OCI-M2 (cell line): ENCODE results near the gene CPE.

ENCODE experiments used
- DNase-seq: peaks from one replicate; lab custom pipeline; 2025; ENCODE audit not compliant: unreplicated experiment; lab: John Stamatoyannopoulos, UW

CPE gene

DNA sequence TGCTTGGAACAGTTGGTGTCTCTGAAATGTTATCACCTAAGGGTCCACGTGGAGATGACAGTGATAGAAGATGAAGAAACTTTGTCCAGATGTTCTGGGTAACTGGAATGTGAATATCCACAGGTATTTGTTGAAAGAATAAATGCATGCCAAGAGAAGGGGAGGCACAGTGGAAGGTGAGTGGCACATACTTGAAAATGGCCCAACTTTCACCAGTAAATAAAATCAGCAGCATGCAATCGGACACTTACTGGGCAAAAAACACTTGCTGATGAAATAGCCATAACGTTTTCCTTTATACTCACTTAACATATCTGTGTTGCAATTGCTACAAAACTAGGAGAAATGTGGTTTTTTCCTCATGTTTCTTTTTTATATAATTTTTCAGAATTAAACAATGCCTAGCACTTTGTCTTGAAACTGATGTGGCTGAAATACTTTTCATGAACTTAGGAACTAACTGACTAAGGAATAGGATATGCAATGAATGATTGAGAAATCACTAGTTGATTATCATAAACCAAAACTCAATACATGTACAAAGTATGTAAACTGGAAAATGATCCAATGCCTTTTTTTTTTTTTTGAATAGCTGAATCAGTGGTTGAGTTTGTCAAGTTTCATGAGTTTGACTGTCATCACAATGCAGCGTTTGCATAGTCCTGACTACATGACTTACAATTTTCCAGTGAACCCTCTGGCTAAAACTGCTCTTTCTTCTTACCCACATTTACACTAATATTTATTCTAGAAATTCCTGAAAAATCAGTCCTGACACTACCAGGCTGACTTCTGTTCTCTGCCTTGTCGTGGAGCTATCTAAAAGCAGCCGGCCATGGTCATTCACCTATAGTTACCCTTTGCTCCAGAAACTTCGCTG is 127.4 kb downstream of the CPE start:
- no peak for DNase-seq

DNA sequence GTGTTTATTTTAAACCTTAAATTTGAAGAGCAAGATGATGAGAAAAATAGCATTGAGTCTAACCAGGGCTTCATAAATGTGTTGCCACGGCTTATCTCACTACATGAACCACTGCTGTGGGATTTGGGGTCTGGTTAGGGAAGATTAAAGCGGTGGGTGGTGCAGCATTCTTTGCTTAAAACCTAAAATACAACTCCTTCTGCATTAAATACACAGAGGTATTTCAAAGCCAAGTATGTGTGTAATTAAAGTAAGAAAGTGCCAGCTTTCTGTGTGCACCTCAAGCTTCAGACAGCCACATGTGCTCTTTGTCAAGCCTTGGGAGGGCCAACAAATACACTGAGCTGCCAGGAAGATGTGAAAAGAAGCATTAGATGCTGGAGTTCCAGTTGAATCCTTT is 128.0 kb downstream of the CPE start:
- no peak for DNase-seq

- no peak for DNase-seq
Measured at GRCh38 chr4:165507381-165507780, 128.6 kb downstream of the CPE start.

DNA sequence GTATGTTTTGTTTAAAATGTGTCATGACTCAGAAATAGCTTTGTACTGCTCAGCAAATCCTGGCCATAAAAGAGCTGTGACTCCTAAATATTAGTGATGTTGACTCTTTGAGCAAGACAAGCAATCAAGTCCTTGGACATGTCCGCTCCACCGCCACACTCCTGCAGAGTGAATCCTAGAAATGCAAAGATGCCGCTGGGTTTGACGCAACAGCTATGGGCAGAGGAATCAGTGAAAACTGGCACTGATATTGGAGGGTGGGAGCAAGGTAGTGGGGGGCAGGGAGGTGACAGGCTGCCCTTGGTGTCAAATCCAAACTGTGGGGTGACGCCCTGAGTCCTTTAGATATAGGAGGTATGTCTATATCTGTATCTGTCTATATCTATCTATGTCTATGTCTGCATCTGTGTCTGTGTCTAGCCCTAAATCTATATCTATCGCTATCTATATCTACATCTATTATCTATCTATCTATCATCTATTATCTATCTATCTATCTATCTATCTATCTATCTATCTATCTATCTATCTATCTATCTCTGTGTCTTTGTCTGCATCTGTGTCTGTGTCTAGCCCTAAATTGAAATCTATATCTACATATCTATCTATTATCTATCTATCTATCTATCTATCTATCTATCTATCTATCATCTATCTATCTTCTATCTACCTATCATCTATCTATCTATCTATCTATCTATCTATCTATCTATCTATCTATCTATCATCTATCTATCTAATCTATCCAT is 129.7 kb downstream of the CPE start:
- DNase-seq: no peak

GRCh38 chr4:165512424-165512823 is 133.6 kb downstream of the CPE start:
- no peak for DNase-seq

DNA sequence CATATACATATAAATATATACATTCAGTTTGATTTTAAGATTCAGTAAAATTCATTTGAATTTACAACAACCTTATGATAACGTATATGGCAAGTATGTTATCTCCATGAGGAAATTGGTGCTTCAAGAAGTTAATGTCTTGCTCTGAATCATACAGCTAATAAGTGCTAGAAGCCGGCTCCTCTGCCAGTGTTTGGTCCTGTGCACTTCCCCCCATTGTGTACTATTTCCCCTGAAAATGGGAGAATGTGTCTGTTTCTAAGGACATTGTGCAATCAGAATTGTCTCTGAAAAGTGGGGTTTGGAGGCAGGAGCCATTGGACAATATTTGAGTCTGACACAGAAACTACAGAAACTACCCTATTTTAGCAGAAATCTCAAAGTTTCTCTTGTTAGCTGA is 135.9 kb downstream of the CPE start:
- DNase-seq: no peak

- DNase-seq: no peak
Measured at GRCh38 chr4:165515201-165515600, 136.4 kb downstream of the CPE start.

DNA sequence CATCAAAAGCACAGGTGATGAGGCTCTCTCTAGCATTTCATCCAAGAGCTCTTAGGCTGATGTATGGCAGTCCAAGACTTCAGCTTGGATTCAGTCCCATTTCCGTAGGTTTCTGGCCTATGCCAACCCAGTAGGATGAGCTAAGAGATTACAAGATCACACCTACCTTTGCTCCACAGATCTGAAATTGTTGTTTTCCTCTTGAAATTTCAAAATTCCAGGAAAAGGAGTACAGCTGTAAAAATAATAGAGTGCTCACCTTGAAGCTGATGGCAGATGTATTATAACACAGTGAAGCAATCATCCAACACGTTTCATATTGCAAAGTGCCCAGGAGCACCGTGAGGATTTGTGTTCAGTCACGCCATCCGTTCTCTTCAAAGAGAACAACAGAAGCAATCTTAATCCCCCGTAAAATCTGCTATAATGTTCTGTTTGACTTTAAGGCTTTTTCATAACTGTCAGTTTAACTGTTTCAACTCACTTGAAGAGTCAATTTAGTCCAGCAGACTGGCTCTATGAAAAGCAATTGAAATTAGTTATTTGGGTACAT is 137.5 kb downstream of the CPE start:
- DNase-seq: no peak

DNA sequence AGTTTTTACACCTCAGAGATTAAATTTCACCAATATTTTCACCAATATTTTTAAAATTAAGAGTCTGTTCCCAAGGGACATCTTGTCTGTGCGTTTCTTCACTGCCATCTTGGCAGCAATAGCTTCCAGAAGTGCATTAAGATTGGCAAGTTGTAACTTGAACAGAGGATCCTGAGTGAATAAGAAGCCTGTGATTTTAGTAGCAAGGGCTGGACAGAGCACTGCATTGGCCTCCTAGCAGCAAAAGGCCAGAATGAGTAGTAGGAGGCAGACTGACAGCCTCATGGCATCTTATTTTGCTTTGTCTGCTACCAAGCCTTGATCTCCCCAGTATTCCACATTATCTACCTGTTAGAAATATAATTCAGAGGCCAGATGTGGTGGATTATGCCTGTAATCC is 138.4 kb downstream of the CPE start:
- DNase-seq: no peak

DNA sequence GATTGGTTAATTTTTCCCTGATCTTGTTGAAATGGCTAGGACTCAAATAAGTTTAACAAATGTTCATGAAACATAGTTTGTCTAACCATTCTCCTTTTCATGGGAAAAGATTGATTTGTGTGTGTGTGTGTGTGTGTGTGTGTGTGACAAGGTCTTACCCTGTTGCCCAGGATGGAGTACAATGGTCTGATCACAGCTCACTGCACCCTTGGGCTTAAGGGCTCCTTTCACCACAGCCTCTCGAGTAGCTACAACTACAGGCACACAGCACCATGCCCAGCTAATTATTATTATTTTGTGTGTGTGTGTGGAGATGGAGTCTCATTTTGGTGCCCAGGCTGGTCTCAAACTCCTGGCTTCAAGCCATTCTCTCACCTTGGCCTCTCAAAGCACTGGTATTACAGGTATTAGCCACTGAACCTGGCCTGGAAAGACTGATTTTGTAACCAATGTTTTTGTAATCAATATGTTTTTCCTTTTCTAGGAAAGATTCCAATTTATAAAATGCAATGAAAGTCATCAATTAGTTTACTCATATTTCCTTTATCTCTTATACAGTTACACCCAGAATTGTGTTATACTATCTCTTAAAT is 139.3 kb downstream of the CPE start:
- no peak for DNase-seq

DNA sequence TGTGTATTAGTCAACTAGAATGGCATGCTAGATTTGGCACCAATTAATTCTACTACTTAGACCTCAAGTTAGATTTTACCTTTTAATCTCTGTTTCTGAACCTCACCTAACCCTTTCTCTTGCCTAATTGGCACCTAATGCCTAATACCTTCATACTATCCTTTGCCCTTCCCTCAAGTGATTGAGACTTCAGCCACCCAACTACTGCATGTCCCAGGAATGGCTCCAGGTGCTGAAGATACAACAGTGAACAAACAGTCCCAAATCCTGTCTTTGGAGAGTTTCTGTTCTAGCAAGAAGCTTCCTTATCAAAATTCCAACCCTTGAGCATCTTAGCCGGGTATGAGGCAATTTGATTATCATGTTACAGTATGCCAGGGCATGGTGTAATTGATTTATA is 139.9 kb downstream of the CPE start:
- DNase-seq: no peak

DNA sequence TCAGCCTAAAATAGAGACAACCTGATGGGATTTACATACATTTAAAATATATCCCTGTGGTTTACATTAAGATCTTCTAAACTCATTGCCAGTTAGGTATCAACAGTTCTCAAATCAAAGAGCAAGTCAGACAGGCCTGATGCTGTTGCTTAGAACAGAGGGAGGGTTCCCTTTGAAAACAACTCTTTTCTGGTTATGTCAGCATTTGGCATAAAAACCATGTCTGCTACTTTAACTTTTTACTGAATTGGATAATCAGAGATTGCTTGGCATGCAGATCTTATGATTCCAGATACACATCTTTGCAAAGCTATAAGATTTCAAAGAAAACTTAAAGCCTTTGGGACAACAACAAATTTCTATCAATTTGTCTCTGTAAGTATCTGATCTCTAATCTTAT is 140.8 kb downstream of the CPE start:
- no peak for DNase-seq

DNA sequence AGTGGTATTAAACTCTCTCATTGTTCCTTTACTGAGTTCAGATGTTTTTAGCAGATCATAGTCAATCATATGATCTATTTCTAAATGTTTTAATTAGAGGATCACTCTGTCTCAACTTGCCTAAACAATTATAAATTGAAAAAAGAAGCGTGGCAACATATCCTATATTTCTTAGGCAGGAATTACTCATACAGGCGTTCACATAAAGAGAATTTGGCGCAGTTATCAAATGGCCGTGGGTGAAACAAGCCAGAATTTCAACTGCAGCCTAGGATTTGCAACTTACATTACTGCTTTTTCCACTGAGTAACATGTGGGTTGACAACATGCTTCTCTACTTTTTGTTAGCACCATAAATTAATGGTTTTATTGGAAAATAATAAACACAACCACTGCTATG is 141.3 kb downstream of the CPE start:
- DNase-seq: no peak

DNA sequence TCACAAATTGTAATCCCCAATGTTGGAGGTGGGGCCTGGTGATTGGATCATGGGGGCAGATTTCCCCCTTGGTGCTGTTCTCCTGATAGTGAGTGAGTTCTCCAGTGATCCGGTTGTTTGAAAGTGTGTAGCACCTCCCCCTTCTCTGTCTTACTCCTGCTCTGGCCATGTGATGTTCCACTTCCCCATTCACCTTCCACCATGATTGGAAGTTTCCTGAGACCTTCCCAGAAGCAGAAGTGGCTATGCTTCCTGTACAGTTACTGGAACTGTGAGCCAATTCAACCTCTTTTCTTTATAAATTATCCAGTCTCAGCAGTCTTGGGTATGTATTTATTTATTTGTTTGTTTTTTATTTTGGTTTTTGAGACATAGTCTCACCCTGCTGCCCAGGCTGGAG is 143.2 kb downstream of the CPE start:
- no peak for DNase-seq

DNA sequence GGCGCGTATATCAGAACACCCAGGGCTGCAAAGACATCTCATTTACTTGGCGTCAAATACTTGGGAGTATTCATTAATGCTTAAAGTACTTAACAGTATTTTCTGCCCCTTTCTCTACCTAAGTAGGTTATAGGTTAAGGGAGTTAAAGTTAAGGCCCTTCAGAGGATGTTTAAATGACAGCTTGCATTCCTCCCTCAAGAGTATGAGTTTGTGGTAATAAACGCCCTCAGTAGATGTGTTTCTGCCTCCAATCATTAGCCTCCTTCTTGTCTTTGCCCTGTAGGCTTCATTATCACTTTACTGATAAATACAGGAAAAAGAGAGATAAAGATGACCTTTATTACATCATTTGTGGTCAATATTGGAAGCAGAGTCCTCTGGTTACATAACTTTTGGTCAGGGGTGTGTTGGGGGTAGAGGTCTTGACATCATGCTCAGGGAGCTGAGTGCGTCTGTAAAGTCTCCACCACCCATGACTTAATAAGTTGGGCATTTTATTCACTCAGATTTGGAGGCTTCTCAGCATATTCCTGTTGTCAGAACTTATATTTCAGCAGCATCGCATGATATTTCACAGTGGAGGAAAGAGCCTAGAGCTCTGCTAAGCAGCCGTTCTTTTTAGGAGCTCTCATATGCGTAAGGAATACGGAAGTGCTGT is 145.9 kb downstream of the CPE start:
- DNase-seq: no peak

DNA sequence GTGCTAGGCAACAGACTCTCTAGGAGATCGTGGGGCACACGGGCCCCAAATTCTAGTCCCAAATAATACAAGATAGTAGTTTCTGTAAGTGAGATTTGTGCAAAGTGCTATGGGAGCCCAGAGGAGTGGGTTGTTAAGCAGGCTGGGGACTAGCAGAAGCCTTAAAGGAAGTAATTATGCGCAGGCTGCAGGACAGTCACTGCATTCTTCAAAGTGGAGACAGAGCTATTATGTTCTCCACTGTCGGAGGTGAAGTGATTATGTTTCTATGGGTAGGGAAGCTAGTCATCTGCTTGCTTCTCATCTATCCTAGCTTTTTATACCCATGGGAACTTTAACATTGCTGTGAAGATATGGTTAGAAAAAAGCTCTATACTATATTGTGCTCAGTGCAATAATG is 154.2 kb downstream of the CPE start:
- DNase-seq: no peak

DNA sequence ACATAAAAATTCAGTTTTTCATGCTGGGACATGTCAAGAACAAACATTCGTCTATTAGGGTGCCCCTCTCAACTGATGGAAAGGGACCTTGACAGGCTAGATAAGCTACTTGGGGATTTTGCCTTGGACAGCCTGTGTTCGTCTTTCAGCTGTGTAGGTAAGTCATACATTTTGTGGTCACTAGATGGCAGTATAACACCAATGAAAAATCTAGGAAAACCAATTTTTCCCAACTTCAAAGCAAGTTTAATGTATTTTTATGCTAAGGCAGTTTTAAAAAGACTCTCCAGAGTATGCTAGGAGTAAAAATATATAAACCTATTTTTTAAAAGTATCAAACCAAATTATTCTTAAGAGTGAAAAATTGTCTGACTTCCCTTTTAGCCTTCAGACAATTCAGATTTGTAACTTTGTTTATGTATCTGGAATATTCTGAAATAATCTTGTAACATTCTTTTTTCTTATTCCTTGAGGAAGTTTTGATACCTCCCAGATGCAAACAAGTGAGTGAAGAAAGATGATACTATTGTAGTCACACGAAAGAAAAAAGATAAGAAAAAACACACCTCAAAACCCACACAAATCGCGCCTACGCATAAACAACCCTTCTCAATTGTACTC is 158.3 kb downstream of the CPE start:
- DNase-seq: peak; percentile 28

DNA sequence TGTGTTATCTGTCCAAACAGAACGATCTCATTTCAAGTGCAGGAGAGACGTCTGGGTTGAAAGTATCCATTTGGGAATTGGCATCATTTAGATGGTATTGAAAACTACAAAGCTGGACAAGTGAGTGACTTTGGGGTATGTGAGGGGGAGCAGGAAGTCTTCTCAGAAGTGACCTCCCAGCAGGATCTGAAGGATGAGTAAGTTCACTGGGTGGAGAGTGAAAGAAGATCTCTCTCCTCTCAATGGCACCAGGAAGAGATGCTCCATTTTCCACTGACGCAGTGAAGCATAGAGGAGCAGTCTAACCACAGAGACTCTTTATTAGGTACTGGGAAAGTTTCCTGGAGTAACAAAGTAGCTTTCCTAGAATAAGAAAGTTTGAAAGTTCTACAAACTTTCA is 161.0 kb downstream of the CPE start:
- DNase-seq: no peak

DNA sequence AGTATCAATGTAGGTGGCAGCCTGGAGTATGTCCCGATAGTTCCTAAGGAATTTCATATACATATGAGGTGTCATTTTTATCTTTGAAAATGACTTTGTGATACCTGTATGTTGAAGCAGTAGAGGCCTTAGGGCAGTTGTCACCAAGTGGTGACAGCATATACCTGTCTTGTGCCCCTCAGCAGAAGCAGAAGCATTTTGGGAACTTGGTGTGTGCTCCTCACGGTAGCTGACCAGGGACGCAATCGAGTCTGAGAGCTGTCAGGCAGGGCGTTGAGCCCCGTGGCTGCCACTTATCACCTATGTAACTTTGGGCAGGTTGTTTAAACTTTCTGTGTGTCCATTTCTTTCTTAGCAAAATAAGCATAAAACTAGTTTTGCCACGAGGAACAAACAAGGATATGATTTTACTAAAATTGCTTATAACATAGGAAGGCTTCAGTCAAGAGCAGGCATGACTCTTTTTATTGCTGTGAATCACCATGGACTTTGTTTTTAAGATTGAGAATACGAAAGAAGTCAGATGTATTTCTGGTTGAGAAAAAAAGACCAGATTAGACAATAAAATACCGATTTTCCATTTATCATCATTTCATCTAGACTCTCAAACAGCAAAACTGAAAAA is 161.5 kb downstream of the CPE start:
- DNase-seq: no peak

DNA sequence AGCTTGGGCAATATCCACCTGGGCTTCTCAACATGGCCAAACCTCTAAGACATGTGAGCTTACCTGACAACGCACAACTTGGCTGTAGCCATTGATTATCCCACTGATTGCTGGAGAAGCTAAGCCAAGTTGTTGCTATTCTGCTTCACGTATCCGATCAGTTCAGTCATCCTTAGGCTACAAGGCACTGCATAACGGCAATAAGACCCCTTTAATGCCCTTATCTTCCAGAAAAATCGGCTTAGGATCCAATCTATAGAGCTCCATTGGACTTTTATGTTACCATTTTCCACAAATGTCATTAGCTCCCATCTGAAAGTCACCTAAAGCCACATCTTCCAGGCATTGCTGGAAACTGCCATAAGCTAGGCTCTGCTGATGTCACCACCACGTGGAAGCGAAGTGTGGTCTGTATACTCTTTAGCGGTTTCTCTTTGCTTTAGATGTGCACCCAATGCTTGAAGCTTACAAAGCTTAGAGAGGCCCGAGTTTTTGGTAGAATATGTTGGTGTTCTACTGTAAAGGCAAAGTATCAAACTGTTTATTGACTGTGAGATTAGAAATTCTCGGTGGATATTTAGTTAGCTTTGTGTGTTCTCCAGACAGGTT is 163.1 kb downstream of the CPE start:
- no peak for DNase-seq
